MV-4-11 (cell line): ENCODE results near the gene GPX4.
"Not testable (repeated sequence)": the region's sequence is repeated elsewhere in the genome, so short reads cannot be mapped to it uniquely, and the experiment has no call there.

ENCODE experiments used
- DNase-seq: peaks from one replicate; lab custom pipeline; 2025; lab: John Stamatoyannopoulos, UW

The GPX4 gene

GRCh38 chr19:1113986-1114483, 10.2 kb downstream of the GPX4 start:
- no peak for DNase-seq

- DNase-seq = not testable (repeated sequence)
These were observed 10.9 kb downstream of the GPX4 start for GRCh38 chr19:1114728-1115127.

- no peak for DNase-seq
These were observed 12.0 kb downstream of the GPX4 start for GRCh38 chr19:1115646-1116420.

GRCh38 chr19:1116726-1117581, 13.2 kb downstream of the GPX4 start:
- DNase-seq = no peak

- no peak for DNase-seq
These were observed 13.9 kb downstream of the GPX4 start for GRCh38 chr19:1117654-1118053.

GRCh38 chr19:1118999-1119398, 15.2 kb downstream of the GPX4 start:
- no peak for DNase-seq

- DNase-seq = no peak
These were observed 15.9 kb downstream of the GPX4 start for GRCh38 chr19:1119475-1120217.

- no peak for DNase-seq
These were observed 17.6 kb downstream of the GPX4 start for GRCh38 chr19:1121395-1121794.

GRCh38 chr19:1122021-1122971, 18.5 kb downstream of the GPX4 start:
- no peak for DNase-seq

GRCh38 chr19:1122972-1123363, 19.2 kb downstream of the GPX4 start:
- peak; percentile 55 for DNase-seq

- no peak for DNase-seq
These were observed 19.6 kb downstream of the GPX4 start for GRCh38 chr19:1123381-1123780.

GRCh38 chr19:1123885-1124677, 20.3 kb downstream of the GPX4 start:
- no peak for DNase-seq

- DNase-seq = peak; percentile 61
These were observed 22.0 kb downstream of the GPX4 start for GRCh38 chr19:1125601-1126467.

GRCh38 chr19:1126984-1127760, 23.4 kb downstream of the GPX4 start:
- no peak for DNase-seq

- no peak for DNase-seq
These were observed 24.3 kb downstream of the GPX4 start for GRCh38 chr19:1128106-1128505.

GRCh38 chr19:1129084-1129483, 25.3 kb downstream of the GPX4 start:
- DNase-seq = not testable (repeated sequence)

- no peak for DNase-seq
These were observed 25.7 kb downstream of the GPX4 start for GRCh38 chr19:1129535-1129934.
